ENCODE data around the gene SAV1.

Gene SAV1

DNA sequence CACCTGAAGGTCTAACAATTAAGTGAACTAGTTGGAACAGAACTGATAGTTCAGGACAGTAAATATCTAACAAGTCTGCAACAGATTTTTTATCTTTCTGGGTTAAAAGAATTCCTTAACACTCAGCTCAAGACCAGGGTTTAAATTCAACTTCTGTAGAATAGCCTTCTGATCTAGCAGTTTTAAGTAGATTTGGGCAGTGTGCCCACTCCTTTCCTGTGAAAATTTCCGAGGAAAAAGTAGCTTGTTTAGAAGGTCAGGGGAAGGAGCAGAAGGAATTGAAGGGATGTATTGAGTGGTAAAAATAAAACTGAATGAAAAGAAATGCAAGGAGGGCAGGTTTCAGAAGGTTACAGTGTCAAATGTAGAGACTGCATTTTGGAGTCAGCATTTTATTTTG is 62.3 kb downstream of the SAV1 start:
- DNase-seq: peak; percentile 30

DNA sequence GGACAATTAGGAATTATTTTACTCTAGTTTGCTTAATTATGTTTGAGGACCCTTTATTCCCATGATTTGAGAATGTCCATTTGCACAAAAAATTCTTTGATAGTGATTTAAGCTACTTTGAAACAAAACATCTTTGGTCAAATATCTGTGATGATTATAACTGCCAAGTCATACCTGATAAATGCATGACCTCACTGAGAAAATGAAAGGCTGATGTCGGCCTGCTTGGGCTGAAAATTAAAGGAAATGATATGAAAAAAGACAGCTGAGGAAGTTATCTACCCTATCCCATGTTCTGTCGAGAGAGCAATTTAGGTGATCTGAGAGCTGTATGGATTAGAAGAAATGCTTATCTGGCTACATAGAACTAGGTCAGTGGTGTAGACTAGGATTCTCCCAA is 64.5 kb downstream of the SAV1 start:
- no peak for DNase-seq

DNA sequence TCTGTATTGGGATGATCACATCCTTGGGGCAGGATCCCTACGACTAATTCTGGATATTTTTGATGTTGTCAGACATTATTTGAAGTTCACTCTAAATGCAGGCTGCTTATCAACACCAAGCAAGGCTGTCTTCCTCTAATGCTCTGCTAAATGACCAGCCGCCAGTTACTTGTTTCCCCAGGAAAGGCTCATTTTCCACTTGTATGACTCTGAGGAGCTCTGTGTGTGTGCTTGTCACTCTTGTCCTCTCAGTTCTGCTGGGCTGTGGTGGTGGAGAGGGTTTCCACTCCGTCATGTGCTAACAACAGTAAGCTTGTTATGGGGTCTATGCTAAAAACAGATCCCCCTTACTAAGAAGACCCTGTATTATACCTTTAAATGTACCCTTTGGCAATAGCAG is 66.1 kb downstream of the SAV1 start:
- DNase-seq: no peak

DNA sequence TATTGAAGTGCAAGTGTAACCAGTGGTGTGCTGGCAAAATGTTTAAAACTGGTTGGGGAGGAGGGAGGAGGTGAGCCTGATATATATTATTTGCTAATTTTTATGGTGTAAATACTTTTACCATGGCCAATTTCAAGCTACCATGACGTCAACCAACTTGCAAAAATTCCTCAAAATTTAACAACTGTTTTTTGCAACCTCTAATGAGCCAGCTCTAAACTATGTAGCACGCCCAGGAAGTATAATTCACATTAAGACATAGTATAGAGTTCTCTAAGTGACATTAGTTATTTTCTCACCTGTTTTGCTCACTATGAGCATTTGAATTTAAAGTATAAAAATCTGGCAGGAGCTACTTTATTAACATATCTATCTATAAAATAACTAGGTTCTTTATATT is 66.7 kb downstream of the SAV1 start:
- DNase-seq: no peak

DNA sequence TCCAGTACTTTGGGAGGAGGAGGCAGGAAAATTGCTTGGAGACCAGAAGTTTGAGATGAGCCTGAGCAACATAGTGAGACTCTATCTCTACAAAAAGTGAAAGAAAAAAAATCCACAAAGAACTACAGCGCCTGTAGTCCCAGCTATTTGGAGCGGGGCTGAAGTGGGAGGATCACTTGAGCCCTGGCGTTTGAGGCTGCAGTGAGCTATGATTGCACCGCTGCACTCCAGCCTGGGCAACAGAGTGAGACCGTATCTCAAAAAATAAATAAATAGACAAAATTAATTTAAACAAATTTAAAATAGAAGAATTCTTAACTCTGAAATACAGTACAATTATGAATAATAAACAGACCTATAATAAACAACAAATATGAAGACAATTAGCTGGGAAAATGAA is 67.3 kb downstream of the SAV1 start:
- no peak for DNase-seq

DNA sequence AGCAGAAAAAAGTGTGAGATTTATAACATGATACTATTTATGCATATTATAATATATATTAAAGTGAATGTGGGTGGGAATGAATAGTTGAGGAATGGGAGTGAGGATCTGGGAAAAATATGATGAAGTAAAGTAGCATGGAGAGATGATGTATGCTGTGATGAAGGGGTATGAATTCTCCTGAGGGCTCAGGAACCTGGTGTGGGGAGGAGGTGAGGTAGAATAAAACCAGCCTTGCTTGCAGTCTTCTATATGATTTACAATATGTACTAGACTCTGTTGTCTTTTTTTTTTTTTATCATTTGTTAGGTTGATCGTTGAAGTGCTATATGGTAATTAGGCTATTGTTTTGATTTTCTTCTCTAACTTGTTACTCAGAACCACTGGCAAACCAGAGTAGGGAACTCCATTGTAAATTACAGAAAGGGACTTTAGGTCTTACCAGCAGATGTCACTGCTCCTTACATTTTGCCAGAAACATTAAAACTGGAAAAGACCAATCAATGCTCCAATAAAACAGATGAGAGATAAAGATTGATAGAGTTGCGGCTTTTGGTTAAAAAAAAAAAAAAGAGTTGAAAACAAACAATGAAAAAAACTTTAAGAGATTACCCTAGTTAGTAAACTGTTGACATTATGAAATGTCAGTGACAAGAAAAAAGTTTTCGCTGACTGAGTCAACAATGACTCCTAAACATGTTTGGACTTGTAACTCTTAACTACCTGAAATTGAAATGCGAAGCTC is 68.2 kb downstream of the SAV1 start:
- DNase-seq: no peak

DNA sequence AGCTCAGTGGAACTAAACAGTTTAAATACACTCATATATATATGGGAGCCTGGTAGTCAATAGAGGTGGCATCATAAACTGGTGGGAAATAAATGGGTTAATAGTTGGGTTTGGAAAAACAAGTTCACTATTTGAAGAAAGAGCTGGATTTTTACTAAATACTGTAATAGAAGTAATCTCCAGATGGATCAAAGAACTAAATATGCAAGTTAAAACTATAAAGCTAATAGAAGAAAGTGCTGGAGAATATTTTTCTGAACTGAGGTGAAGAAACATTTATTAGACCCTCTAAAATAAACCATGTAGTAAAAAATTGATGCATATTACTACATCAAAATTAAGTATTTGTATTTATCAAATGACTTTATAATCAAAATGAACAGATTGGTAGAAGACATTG is 69.3 kb downstream of the SAV1 start:
- no peak for DNase-seq

DNA sequence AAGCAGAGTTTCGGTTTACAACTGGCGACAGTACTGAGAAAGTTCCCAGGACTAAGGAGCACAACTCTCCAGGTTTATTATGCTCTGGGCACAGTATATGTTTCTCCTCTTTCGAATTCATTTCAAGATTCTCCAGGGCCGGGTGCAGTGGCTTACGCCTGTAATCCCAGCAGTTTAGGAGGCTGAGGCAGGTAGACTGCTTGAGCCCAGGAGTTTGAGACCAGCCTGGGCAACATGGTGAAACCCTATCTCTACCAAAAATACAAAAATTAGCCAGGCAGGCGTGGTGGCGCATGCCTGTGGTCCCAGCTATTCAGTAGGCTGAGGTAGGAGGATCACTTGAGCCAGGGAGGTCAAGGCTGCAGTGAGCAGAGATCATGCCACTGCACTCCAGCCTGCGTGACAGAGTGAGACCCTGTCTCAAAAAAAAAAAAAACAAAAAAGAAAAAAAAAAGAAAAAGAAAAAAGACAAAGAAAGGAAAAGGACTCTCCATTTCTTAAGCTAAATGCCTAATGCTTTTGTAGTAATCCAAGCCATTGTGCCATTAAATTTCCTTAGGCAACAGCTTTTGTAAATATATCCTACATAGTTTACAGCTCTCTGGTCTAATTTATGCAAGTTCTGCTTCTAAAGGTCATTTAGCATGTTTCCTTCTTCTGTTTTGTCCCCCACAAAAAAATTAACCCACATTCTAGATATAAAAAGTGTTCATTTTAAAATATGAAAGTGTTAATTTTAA is 73.4 kb downstream of the SAV1 start:
- DNase-seq: no peak

DNA sequence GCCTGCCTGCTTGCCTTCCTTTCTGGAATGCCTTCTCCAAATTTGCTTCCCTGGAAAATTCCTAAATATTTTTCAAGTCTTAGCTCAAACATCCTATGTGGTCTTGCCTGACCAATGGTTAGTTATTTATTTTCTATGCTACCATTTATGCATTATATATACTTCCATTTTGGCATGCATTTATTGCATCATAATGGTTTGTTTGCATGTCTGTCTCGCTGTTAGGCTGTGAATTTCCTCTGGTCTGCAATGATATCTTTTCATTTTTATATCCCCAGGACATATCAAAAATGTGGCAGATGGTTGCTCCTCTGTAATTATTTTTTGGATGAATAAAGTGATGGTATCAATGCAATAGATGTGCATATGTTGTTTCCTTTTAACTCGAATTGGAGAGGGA is 77.6 kb downstream of the SAV1 start:
- DNase-seq: no peak

Measured in right hindlimb (tissue), 1 donor.